Activated CD8-positive, alpha-beta memory T cell treated with anti-CD3 and anti-CD28 coated beads, Interleukin-2, amount 10 ng/mL, durations not matched to agents 7 days and 5 days (primary cell): ENCODE measurements around the gene BICDL1. TPM values are rescaled to one million over a fixed set of nuclear protein-coding genes. Genes with fewer than 3 reads are reported as not detected.
A peak's percentile ranks its signal among the peaks of the same experiment; 100 is the strongest.
"Not testable (repeated sequence)": the region's sequence is repeated elsewhere in the genome, so short reads cannot be mapped to it uniquely, and the experiment has no call there.

Experiments used
- ATAC-seq: fragments of 150-1000 bp; cut with Tn5 transposase; one replicate; pipeline ENCODE4 v1.10.0; 2021; ENCODE audit warnings: moderate library complexity
- CTCF ChIA-PET: fragments of 350-600 bp; sonication (Branson Sonifier 250); formaldehyde crosslinking; loops from one replicate; lab custom pipeline; 2021; ENCODE audit warnings: antibody characterized with exemption; lab: Charles Lee
- DNase-seq: peaks from one replicate; pipeline ENCODE4 v3.0.0-alpha.2; 2020
- H3K27ac Mint-ChIP-seq: one replicate; pipeline ENCODE4 v1.8.0; 2021; ENCODE audit warnings: mild to moderate bottlenecking, mixed read lengths
- H3K27me3 Mint-ChIP-seq: one replicate; pipeline ENCODE4 v1.8.0; 2021; ENCODE audit warnings: mixed read lengths
- H3K36me3 Mint-ChIP-seq: one replicate; pipeline ENCODE4 v1.8.0; 2021; ENCODE audit warnings: mild to moderate bottlenecking, mixed read lengths
- H3K4me1 Mint-ChIP-seq: one replicate; pipeline ENCODE4 v1.8.0; 2021; ENCODE audit warnings: mixed read lengths
- H3K4me3 Mint-ChIP-seq: one replicate; pipeline ENCODE4 v1.8.0; 2021; ENCODE audit warnings: mild to moderate bottlenecking, moderate library complexity, mixed read lengths
- H3K9me3 Mint-ChIP-seq: one replicate; pipeline ENCODE4 v1.8.0; 2022; ENCODE audit warnings: low read depth, mixed read lengths
- total RNA-seq, 2 experiments: library from RNA; stranded (reverse); gene quantifications; one replicate each; pipeline ENCODE4 v1.2.3, GENCODE V29; 2021

BICDL1 gene
- total RNA-seq = 10 to 100 TPM; 59.8 to 62.9 TPM

GRCh38 chr12:119988472-119989360, at the start of gene BICDL1:
BICDL1 (plus strand) TSS chr12:119989236; CDS start chr12:119989869, 633 bp downstream.
- peaks cover 14% of the 10 kb centered on the region for H3K27me3 Mint-ChIP-seq
- H3K4me1 Mint-ChIP-seq = peaks cover 28% of the 10 kb centered on the region
- peak within 1 kb of the TSS; percentile 83 for H3K4me3 Mint-ChIP-seq
- DNase-seq (peak; percentile 98), ATAC-seq (peak; percentile 85)
- CTCF ChIA-PET = interaction anchor here (0.8 to 3.9 kb wide), 10 partner anchors 10 to 99 kb away, joined by 3 to 36 read pairs (median 4); no protein-coding TSS in a partner anchor
- peak within 1 kb of the TSS; percentile 80 for H3K27ac Mint-ChIP-seq
- H3K9me3 Mint-ChIP-seq = no peaks in the 10 kb centered on the region
- H3K36me3 Mint-ChIP-seq = peaks cover 9% of the 10 kb centered on the region

DNA sequence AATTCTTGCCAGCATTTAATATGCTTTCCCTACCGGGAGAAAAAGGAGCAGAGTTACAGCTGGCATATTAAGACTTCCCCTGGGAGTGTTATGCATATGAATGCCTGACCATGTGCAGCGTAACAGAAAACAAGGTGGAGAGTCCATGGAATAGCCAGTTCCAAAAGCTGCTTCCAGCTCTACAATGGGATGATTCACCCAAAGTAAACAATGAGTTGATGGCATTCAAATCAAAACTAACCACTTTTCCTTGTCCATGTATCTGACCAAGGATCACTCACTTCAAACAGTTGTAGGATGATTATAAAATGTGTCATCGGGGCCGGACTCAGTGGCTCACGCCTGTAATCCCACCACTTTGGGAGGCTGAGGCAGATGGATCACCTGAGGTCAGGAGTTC, 48.1 kb upstream of the BICDL1 start:
- Mint-ChIP-seq H3K27me3 (peaks cover 11% of the 10 kb centered on the region), H3K9me3 (no peaks in the 10 kb centered on the region), H3K27ac (no peak overlapping the region), H3K4me3 (no peak overlapping the region), H3K36me3 (no peaks in the 10 kb centered on the region), H3K4me1 (peaks cover 2% of the 10 kb centered on the region)
- ATAC-seq = no peak
- DNase-seq = no peak
- CTCF ChIA-PET = no interaction called here

DNA sequence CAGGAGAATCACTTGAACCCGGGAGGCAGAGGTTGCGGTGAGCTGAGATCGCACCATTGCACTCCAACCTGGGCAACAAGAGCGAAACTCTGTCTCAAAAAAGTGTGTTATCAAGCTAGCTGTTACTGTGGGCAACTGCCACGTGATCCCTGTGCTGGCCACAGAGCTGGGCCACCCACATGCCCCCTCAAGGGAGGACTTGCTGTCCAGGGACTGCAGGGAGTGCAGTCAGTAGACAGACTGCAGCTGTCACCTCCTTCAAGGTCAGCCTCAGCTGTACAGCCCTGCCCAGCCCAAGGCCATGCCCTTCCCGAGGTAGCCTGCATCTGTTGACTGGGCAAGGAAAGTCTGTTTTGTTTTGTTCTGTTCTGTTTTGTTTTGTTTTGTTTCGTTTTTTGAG, 46.6 kb upstream of the BICDL1 start:
- Mint-ChIP-seq H3K9me3 (no peaks in the 10 kb centered on the region), H3K27me3 (peaks cover 7% of the 10 kb centered on the region), H3K36me3 (no peaks in the 10 kb centered on the region), H3K4me3 (no peak overlapping the region), H3K27ac (no peak overlapping the region), H3K4me1 (peaks cover 2% of the 10 kb centered on the region)
- no peak for ATAC-seq
- CTCF ChIA-PET = interaction anchor here (1.3 kb wide), 1 partner anchor 66 kb away, joined by 4 read pairs; no protein-coding TSS in a partner anchor
- no peak for DNase-seq

DNA sequence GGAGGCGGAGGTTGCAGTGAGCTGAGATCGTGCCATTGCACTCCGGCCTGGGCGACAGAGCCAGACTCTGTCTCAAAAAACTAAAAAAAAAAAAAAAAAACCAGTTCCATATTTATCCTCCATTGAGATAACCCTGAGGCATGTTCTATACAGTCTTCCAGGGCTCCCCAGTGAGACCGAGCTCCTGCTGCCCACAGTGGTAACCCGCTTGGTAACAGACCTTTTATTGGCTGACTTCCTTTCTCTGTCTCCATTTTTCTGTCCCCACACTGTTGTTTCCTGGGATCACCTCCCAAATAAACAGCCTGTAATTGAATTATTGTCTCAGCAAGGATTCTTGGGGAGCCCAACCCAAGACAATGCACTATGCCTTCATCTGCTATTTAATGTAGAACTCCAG, 42.8 kb upstream of the BICDL1 start:
- Mint-ChIP-seq H3K4me3 (no peak overlapping the region), H3K4me1 (no peaks in the 10 kb centered on the region), H3K36me3 (no peaks in the 10 kb centered on the region), H3K27me3 (no peaks in the 10 kb centered on the region), H3K9me3 (no peaks in the 10 kb centered on the region), H3K27ac (no peak overlapping the region)
- ATAC-seq = no peak
- DNase-seq = no peak
- CTCF ChIA-PET = no interaction called here

DNA sequence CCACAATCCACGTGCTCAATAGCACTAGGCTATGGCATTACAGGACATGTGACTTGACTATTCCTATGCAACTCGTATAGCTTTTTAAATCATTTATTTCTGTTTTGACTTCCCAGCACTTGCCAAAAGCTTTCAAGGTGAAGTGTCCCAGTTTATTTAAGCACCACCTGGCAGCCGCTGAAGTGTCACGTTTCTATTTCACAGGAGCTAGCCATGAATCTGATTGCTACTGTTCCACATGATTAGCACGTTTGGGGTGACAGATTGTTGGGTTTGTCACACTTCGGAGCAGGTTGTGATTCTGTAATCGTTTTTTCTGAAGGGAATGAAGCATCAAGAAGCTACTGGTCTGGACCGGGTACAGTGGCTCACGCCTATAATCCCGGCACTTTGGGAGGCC, 39.9 kb upstream of the BICDL1 start:
- H3K9me3 Mint-ChIP-seq = no peaks in the 10 kb centered on the region
- no peak overlapping the region for H3K27ac Mint-ChIP-seq
- no peak overlapping the region for H3K4me3 Mint-ChIP-seq
- CTCF ChIA-PET = no interaction called here
- H3K27me3 Mint-ChIP-seq = no peaks in the 10 kb centered on the region
- ATAC-seq (no peak), DNase-seq (no peak)
- H3K36me3 Mint-ChIP-seq = no peaks in the 10 kb centered on the region
- no peaks in the 10 kb centered on the region for H3K4me1 Mint-ChIP-seq

GRCh38 chr12:119949594-119949993, 39.4 kb upstream of the BICDL1 start:
- H3K4me3 Mint-ChIP-seq = no peak overlapping the region
- no peaks in the 10 kb centered on the region for H3K4me1 Mint-ChIP-seq
- no peaks in the 10 kb centered on the region for H3K36me3 Mint-ChIP-seq
- DNase-seq (no peak), ATAC-seq (no peak)
- H3K27me3 Mint-ChIP-seq = no peaks in the 10 kb centered on the region
- H3K27ac Mint-ChIP-seq = no peak overlapping the region
- CTCF ChIA-PET = interaction anchor here (0.7 kb wide), 2 partner anchors 446 to 1630 kb away, joined by 3 read pairs; no protein-coding TSS in a partner anchor
- H3K9me3 Mint-ChIP-seq = no peaks in the 10 kb centered on the region

DNA sequence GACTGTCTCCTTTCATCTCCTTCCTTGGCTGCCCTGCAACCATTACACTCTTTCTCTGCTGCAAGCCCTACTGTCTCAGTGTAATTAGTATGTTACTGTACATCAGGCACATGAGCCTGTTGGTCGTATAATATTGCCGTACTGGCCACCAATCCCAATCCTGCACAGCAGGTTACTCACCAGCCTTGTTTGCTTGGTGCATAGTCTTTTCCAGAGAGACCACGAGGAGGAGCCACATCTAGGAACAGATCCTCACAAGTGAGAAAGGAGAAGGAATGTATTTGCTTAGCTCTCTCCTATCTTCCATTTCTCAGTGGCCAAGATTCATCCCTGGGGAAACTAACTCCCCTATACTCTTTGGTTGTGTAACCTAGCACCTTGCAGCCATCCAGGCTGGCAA, 33.0 kb upstream of the BICDL1 start:
- Mint-ChIP-seq H3K4me1 (no peaks in the 10 kb centered on the region), H3K36me3 (peaks cover 7% of the 10 kb centered on the region), H3K9me3 (peaks cover 17% of the 10 kb centered on the region), H3K27me3 (no peaks in the 10 kb centered on the region), H3K4me3 (no peak overlapping the region), H3K27ac (no peak overlapping the region)
- CTCF ChIA-PET = no interaction called here
- DNase-seq = no peak
- no peak for ATAC-seq

- DNase-seq = no peak
- ATAC-seq = no peak
- CTCF ChIA-PET = no interaction called here
- H3K27ac Mint-ChIP-seq = no peak overlapping the region
- no peaks in the 10 kb centered on the region for H3K27me3 Mint-ChIP-seq
- H3K4me1 Mint-ChIP-seq = no peaks in the 10 kb centered on the region
- peaks cover 7% of the 10 kb centered on the region for H3K36me3 Mint-ChIP-seq
- peaks cover 17% of the 10 kb centered on the region for H3K9me3 Mint-ChIP-seq
- no peak overlapping the region for H3K4me3 Mint-ChIP-seq
These were observed 31.9 kb upstream of the BICDL1 start for GRCh38 chr12:119957135-119957534.

DNA sequence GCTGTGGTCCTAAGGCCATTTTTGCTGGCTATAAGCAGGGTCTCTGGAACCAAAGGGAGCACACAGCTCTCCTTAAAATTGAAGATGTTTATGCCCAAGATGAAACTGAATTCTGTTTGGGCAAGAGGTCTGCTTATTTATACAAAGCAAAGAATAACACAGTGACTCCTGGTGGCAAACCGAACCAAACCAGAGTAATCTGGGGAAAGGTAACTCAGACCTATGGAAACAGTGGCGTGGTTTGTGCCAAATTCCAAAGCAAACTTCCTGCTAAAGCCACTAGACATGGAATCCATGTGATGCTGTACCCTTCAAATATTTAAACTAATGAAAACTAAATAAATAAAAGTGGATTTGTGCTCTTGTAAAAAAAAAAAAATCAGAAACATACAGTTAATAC, 29.6 kb upstream of the BICDL1 start:
- ATAC-seq (no peak), DNase-seq (no peak)
- no peaks in the 10 kb centered on the region for H3K27me3 Mint-ChIP-seq
- no peak overlapping the region for H3K27ac Mint-ChIP-seq
- CTCF ChIA-PET = no interaction called here
- H3K4me1 Mint-ChIP-seq = no peaks in the 10 kb centered on the region
- H3K9me3 Mint-ChIP-seq = peaks cover 17% of the 10 kb centered on the region
- H3K36me3 Mint-ChIP-seq = peaks cover 7% of the 10 kb centered on the region
- H3K4me3 Mint-ChIP-seq = no peak overlapping the region

DNA sequence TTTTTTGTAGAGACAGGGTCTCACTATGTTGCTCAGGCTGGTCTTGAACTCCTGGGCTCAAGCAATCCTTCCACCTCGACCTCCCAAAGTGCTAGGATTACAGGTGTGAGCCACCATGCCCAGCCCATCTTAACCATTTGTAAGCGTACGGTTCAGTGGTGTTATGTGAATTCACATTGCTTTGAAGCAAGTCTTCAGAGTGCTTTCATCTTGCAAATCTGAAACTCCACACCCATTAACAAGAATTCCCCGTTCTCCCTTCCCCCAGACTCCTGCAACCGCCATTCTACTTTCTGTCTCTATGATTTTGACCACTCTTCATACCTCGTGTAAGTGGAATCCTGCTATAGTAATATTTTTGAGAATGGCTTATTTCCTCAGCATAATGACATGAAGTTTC, 24.9 kb upstream of the BICDL1 start:
- H3K27me3 Mint-ChIP-seq = peaks cover 13% of the 10 kb centered on the region
- no peak overlapping the region for H3K27ac Mint-ChIP-seq
- H3K4me1 Mint-ChIP-seq = no peaks in the 10 kb centered on the region
- DNase-seq (no peak), ATAC-seq (no peak)
- no peaks in the 10 kb centered on the region for H3K9me3 Mint-ChIP-seq
- CTCF ChIA-PET = no interaction called here
- no peak overlapping the region for H3K4me3 Mint-ChIP-seq
- no peaks in the 10 kb centered on the region for H3K36me3 Mint-ChIP-seq

GRCh38 chr12:119964929-119965328, 24.1 kb upstream of the BICDL1 start:
- peaks cover 13% of the 10 kb centered on the region for H3K27me3 Mint-ChIP-seq
- no peaks in the 10 kb centered on the region for H3K36me3 Mint-ChIP-seq
- H3K9me3 Mint-ChIP-seq = no peaks in the 10 kb centered on the region
- H3K4me1 Mint-ChIP-seq = no peaks in the 10 kb centered on the region
- no peak overlapping the region for H3K4me3 Mint-ChIP-seq
- DNase-seq (no peak), ATAC-seq (no peak)
- H3K27ac Mint-ChIP-seq = no peak overlapping the region
- CTCF ChIA-PET = no interaction called here

DNA sequence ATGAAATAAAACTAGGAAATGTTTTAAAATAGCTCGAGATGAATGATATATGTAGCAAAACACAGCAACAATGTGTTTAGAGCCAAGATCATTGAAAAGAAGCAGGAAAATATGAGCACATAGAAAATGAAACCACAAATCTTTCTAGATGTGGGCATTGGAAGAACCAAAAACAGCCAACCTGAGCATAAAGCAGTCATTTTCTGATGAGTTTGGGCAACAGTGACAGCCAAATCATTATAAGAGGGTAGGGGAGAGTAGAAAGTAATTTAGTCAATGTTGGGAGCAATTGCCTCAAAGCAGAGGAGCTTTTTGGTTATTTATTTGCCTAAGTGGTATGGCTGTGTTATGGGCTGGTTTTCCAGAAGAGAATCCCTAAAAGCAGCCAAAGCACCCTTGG, 8.8 kb upstream of the BICDL1 start:
- H3K27me3 Mint-ChIP-seq = peaks cover 17% of the 10 kb centered on the region
- no peak overlapping the region for H3K27ac Mint-ChIP-seq
- DNase-seq (no peak), ATAC-seq (peak; percentile 66)
- H3K9me3 Mint-ChIP-seq = no peaks in the 10 kb centered on the region
- CTCF ChIA-PET = interaction anchor here (0.6 to 1.0 kb wide), 2 partner anchors 42 to 107 kb away, joined by 3 read pairs; no protein-coding TSS in a partner anchor
- no peaks in the 10 kb centered on the region for H3K36me3 Mint-ChIP-seq
- no peak overlapping the region for H3K4me3 Mint-ChIP-seq
- H3K4me1 Mint-ChIP-seq = peaks cover 9% of the 10 kb centered on the region

DNA sequence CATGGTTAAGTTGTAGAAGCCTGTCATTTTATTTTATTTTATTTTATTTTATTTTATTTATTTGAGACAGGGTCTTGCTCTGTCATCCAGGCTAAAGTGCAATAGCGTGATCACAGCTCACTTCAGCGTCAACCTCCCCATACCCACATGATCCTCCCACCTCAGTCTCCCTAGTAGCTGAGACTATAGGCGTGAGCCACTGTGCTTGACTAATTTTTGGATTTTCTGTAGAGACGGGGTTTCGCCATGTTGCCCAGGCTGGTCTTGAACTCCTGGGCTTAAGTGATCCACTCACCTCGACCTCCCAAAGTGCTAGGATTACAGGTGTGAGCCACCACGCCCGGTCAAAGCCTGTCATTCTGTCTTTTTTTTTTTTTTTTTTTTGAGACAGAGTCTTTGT, 8.3 kb upstream of the BICDL1 start:
- peaks cover 17% of the 10 kb centered on the region for H3K27me3 Mint-ChIP-seq
- CTCF ChIA-PET = interaction anchor here (1.0 kb wide), 1 partner anchor 107 kb away, joined by 3 read pairs; no protein-coding TSS in a partner anchor
- not testable (repeated sequence) for ATAC-seq, H3K4me3 Mint-ChIP-seq, H3K9me3 Mint-ChIP-seq, DNase-seq, H3K27ac Mint-ChIP-seq, H3K4me1 Mint-ChIP-seq, H3K36me3 Mint-ChIP-seq

DNA sequence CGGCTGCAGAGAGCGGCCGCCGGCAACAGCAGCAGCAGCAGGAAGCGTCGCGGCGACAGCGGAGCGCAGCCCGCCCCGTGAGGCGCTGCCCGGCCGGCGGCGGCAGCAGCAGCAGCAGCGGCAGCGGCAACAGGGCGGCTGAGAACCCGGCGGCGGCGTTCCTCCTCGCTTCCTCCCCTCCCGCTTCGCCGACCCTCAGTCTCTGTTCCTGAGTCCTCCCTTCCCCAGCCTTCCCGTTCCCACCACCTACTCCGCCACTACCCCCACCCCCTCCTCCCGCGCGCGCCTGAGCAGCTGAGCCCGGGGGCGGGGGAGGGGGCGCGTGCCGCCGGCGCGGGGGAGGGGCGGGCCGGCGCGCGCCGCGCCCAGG, 310 bp downstream of the BICDL1 start:
- H3K27me3 Mint-ChIP-seq = peaks cover 13% of the 10 kb centered on the region
- no peaks in the 10 kb centered on the region for H3K9me3 Mint-ChIP-seq
- peak overlapping the region; percentile 76 for H3K4me3 Mint-ChIP-seq
- H3K4me1 Mint-ChIP-seq = peaks cover 31% of the 10 kb centered on the region
- CTCF ChIA-PET = interaction anchor here (1.0 to 3.9 kb wide), 12 partner anchors 9 to 127 kb away, joined by 3 to 36 read pairs (median 4); partner anchors contain the start of gene RAB35
- H3K27ac Mint-ChIP-seq = peak overlapping the region; percentile 73
- peaks cover 14% of the 10 kb centered on the region for H3K36me3 Mint-ChIP-seq
- DNase-seq (no peak), ATAC-seq (no peak)
